SK-N-SH (cell line): ENCODE measurements around the gene CYB561A3. TPM values are rescaled to one million over a fixed set of nuclear protein-coding genes. Genes with fewer than 3 reads are reported as not detected.

Experiments
- CTCF ChIA-PET: fragments of 300-600, 350-600 bp; formaldehyde crosslinking; extraction: SDS; loops from one replicate; lab custom pipeline; 2021; lab: Yijun Ruan, JAX
- POLR2A ChIA-PET: fragments of 350-600 bp; sonication (Branson Sonifier 250); formaldehyde crosslinking; extraction: SDS; loops from one replicate; lab custom pipeline; 2020; ENCODE audit warnings: antibody characterized with exemption, inconsistent platforms; lab: Yijun Ruan, JAX
- DNase-seq: peaks from one replicate; pipeline ENCODE4 v3.0.0; 2012
- H2AFZ ChIP-seq: fragments of 200-600 bp; sonication (generic); 2 replicates; pipeline ENCODE4 v1.8.1; 2016; ENCODE audit warnings: antibody characterized with exemption, mild to moderate bottlenecking, low read depth
- H3F3A ChIP-seq: fragments of 200-600 bp; sonication (generic); replicated peaks from 2 replicates; pipeline ENCODE3; 2016; ENCODE audit warnings: antibody characterized with exemption, mild to moderate bottlenecking; ENCODE audit not compliant: insufficient read depth
- H3K27ac ChIP-seq, 2 experiments: fragments of 200-500 bp in 1 of 2; fragments of 200-600 bp in 1 of 2; sonication (Bioruptor generic) in 1 of 2; sonication (generic), shearing (Covaris generic) in 1 of 2; 2 replicates each; pipeline versions ENCODE4 v1.5.1 to v1.6.1; 2014 to 2016; ENCODE audit warnings: low read depth in 2 of 2, inconsistent platforms in 1 of 2, low read length in 1 of 2, mild to moderate bottlenecking in 1 of 2, mixed read lengths in 1 of 2
- H3K27me3 ChIP-seq: fragments of 200-600 bp; sonication (generic), shearing (Covaris generic); 2 replicates; pipeline ENCODE4 v1.6.1; 2016; ENCODE audit warnings: mixed run types; ENCODE audit not compliant: insufficient read depth
- H3K36me3 ChIP-seq, 2 experiments: fragments of 200-500 bp in 1 of 2; fragments of 200-600 bp in 1 of 2; sonication (Bioruptor generic) in 1 of 2; sonication (generic) in 1 of 2; replicated peaks in 1 of 2; 2 replicates each; pipeline versions ENCODE3 to v1.5.1; 2014 to 2016; ENCODE audit warnings: low read length in 1 of 2, mild to moderate bottlenecking in 1 of 2; ENCODE audit not compliant: insufficient read depth in 2 of 2, control insufficient read depth in 1 of 2
- H3K4me1 ChIP-seq, 2 experiments: fragments of 200-500 bp in 1 of 2; fragments of 200-600 bp in 1 of 2; sonication (Bioruptor generic) in 1 of 2; sonication (generic), shearing (Covaris generic) in 1 of 2; 2 replicates each; pipeline versions ENCODE4 v1.5.1 to v1.6.1; 2014 to 2016; ENCODE audit warnings: low read depth in 1 of 2, low read length in 1 of 2, mixed run types in 1 of 2; ENCODE audit not compliant: insufficient read depth in 2 of 2, control insufficient read depth in 1 of 2
- H3K4me2 ChIP-seq: fragments of 200-600 bp; sonication (generic), shearing (Covaris generic); 2 replicates; pipeline ENCODE4 v1.6.1; 2017; ENCODE audit warnings: mixed run types
- H3K4me3 ChIP-seq, 2 experiments: fragments of 200-500 bp in 1 of 2; fragments of 200-600 bp in 1 of 2; sonication (Bioruptor generic) in 1 of 2; sonication (generic), shearing (Covaris generic) in 1 of 2; 2 replicates each; pipeline versions ENCODE4 v1.5.1 to v1.8.1; 2014 to 2016; ENCODE audit warnings: low read depth in 2 of 2, inconsistent platforms in 1 of 2, low read length in 1 of 2, mild to moderate bottlenecking in 1 of 2, mixed read lengths in 1 of 2, moderate library complexity in 1 of 2
- H3K79me2 ChIP-seq: fragments of 200-600 bp; sonication (generic); 2 replicates; pipeline ENCODE4 v1.8.1; 2017; ENCODE audit warnings: mild to moderate bottlenecking; ENCODE audit not compliant: insufficient read depth
- H3K9ac ChIP-seq: fragments of 200-600 bp; sonication (generic); 2 replicates; pipeline ENCODE4 v1.6.1; 2017; ENCODE audit warnings: mixed run types
- H3K9me2 ChIP-seq: fragments of 200-600 bp; sonication (generic); 2 replicates; pipeline ENCODE4 v1.6.1; 2017; ENCODE audit warnings: mixed run types
- H3K9me3 ChIP-seq: fragments of 200-600 bp; sonication (generic); 2 replicates; pipeline ENCODE4 v1.6.1; 2017; ENCODE audit warnings: mixed run types, mild to moderate bottlenecking, moderate library complexity
- H4K20me1 ChIP-seq: fragments of 200-600 bp; sonication (generic); 2 replicates; pipeline ENCODE4 v1.6.1; 2017; ENCODE audit warnings: mild to moderate bottlenecking, mixed run types; ENCODE audit not compliant: insufficient read depth
- EZH2phosphoT487 ChIP-seq: fragments of 200-600 bp; sonication (generic); IDR thresholded peaks from 2 replicates; pipeline ENCODE4 v1.6.1; 2017; ENCODE audit warnings: low read depth, mixed run types, mild to moderate bottlenecking, antibody characterized with exemption, moderate library complexity, borderline replicate concordance
- FOSL2 ChIP-seq: IDR thresholded peaks from 2 replicates; pipeline ENCODE4 v1.4.0; 2012; ENCODE audit warnings: low read depth, mild to moderate bottlenecking, moderate library complexity, borderline replicate concordance
- FOXM1 ChIP-seq: IDR thresholded peaks from 2 replicates; pipeline ENCODE4 v1.4.0; 2012; ENCODE audit warnings: low read depth, mild to moderate bottlenecking
- GABPA ChIP-seq: IDR thresholded peaks from 2 replicates; pipeline ENCODE4 v1.4.0; 2012; ENCODE audit warnings: low read depth, mild to moderate bottlenecking
- IRF3 ChIP-seq: fragments of 150-350 bp; IDR thresholded peaks from 2 replicates; pipeline ENCODE4 v1.6.1; 2016; ENCODE audit warnings: mild to moderate bottlenecking, low read depth, low read length
- JUND ChIP-seq: IDR thresholded peaks from 2 replicates; pipeline ENCODE4 v1.4.0; 2012
- MEF2A ChIP-seq: IDR thresholded peaks from 2 replicates; pipeline ENCODE4 v1.4.0; 2012; ENCODE audit warnings: low read depth, borderline replicate concordance
- PBX3 ChIP-seq: IDR thresholded peaks from 2 replicates; pipeline ENCODE4; 2012
- RCOR1 ChIP-seq: fragments of 150-350 bp; IDR thresholded peaks from 2 replicates; pipeline ENCODE4 v1.6.1; 2017; ENCODE audit warnings: antibody characterized with exemption, low read length
- RXRA ChIP-seq: IDR thresholded peaks from 2 replicates; pipeline ENCODE4 v1.4.0; 2012; ENCODE audit warnings: low read depth, mild to moderate bottlenecking, borderline replicate concordance
- SMC3 ChIP-seq: IDR thresholded peaks from 2 replicates; pipeline ENCODE4 v1.6.1; 2012; ENCODE audit warnings: low read depth, low read length, improper control_type of control experiment
- TCF12 ChIP-seq: IDR thresholded peaks from 2 replicates; pipeline ENCODE4 v1.4.0; 2012
- USF2 ChIP-seq: fragments of 150-350 bp; IDR thresholded peaks from 2 replicates; pipeline ENCODE4 v1.6.1; 2017; ENCODE audit warnings: antibody characterized with exemption, low read length, low read depth, borderline replicate concordance
- WGBS: methylation state at CpG from one replicate; pipeline ENCODE4 v1.1.6; 2017; ENCODE audit warnings: low lambda C conversion rate; 5-methylcytosine and 5-hydroxymethylcytosine counted together
- polyA plus RNA-seq, 3 experiments: library from polyadenylated mRNA; depleted of rRNA; stranded (reverse); fragments of >200 nt; gene quantifications; 2 replicates each; pipeline ENCODE4 v1.2.3, GENCODE V29; 2012
- TF ChIP-seq, protein P1 (sequence below): fragments of 200-600 bp; sonication (generic); IDR thresholded peaks from 2 replicates; pipeline ENCODE4 v1.6.1; 2017; ENCODE audit warnings: antibody characterized with exemption, mild to moderate bottlenecking, moderate library complexity

The CYB561A3 gene
- polyA plus RNA-seq, 1 of the 3 experiments (the other 2 are of a cell fraction): 76.4 TPM

GRCh38 chr11:61337706-61338470, 23.8 kb downstream of the CYB561A3 start:
- H3K9ac ChIP-seq: no peak overlapping the region
- peaks cover under 1% of the 10 kb centered on the region for H3K79me2 ChIP-seq
- no peak for DNase-seq
- 93% methylated on average over 10 of the region's 15 CpGs for WGBS
- no peaks in the 10 kb centered on the region for H4K20me1 ChIP-seq
- no peaks in the 10 kb centered on the region for H3F3A ChIP-seq
- CTCF ChIA-PET: interaction anchor here (0.9 to 7.9 kb wide), 6 partner anchors 18 to 98 kb away, joined by 3 to 300 read pairs (median 55); partner anchors contain the start of genes CYB561A3, TMEM138 and TMEM216
- H3K27ac ChIP-seq: no peak overlapping the region
- H3K9me3 ChIP-seq: no peaks in the 10 kb centered on the region
- POLR2A ChIA-PET: interaction anchor here (1.2 kb wide), 1 partner anchor 24 kb away, joined by 4 read pairs; the partner anchor contains the start of genes CYB561A3 and TMEM138
- no peak overlapping the region for H3K4me2 ChIP-seq
- H3K27me3 ChIP-seq: no peaks in the 10 kb centered on the region
- H3K9me2 ChIP-seq: no peaks in the 10 kb centered on the region
- no peak overlapping the region for H2AFZ ChIP-seq
- H3K4me1 ChIP-seq: peaks cover 8 to 28% of the 10 kb centered on the region in 2 experiments; a peak in 2 of 4 replicates
- TF ChIP-seq PBX3 (no peak), FOXM1 (no peak), RCOR1 (no peak), SMC3 (no peak), RXRA (no peak), FOSL2 (no peak), GABPA (no peak), EZH2phosphoT487 (no peak), TCF12 (no peak), JUND (no peak)
- TF ChIP-seq, protein P1, sequence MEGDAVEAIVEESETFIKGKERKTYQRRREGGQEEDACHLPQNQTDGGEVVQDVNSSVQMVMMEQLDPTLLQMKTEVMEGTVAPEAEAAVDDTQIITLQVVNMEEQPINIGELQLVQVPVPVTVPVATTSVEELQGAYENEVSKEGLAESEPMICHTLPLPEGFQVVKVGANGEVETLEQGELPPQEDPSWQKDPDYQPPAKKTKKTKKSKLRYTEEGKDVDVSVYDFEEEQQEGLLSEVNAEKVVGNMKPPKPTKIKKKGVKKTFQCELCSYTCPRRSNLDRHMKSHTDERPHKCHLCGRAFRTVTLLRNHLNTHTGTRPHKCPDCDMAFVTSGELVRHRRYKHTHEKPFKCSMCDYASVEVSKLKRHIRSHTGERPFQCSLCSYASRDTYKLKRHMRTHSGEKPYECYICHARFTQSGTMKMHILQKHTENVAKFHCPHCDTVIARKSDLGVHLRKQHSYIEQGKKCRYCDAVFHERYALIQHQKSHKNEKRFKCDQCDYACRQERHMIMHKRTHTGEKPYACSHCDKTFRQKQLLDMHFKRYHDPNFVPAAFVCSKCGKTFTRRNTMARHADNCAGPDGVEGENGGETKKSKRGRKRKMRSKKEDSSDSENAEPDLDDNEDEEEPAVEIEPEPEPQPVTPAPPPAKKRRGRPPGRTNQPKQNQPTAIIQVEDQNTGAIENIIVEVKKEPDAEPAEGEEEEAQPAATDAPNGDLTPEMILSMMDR: no peak
- H3K36me3 ChIP-seq: peaks cover 0 to 24% of the 10 kb centered on the region in 2 experiments
- H3K4me3 ChIP-seq: no peak overlapping the region

GRCh38 chr11:61336171-61336935, 25.3 kb downstream of the CYB561A3 start:
- CTCF ChIA-PET: interaction anchor here (0.6 to 7.9 kb wide), 38 partner anchors 8 to 302 kb away, joined by 3 to 300 read pairs (median 5); partner anchors contain the start of genes CPSF7, CYB561A3, SDHAF2 and TMEM138
- WGBS: 32% methylated on average over 8 of the region's 8 CpGs
- H2AFZ ChIP-seq: 0 out of 2 replicates have a peak overlapping the region, but pooled peaks have one; percentile 49
- H4K20me1 ChIP-seq: peaks cover 6% of the 10 kb centered on the region
- H3F3A ChIP-seq: no peaks in the 10 kb centered on the region
- no peak overlapping the region for H3K4me2 ChIP-seq
- H3K9me3 ChIP-seq: no peaks in the 10 kb centered on the region
- peaks cover 16% of the 10 kb centered on the region for H3K79me2 ChIP-seq
- no peaks in the 10 kb centered on the region for H3K27me3 ChIP-seq
- no peak overlapping the region; a peak in 1 of 4 replicates for H3K4me3 ChIP-seq
- H3K4me1 ChIP-seq: peaks cover 16 to 37% of the 10 kb centered on the region in 2 experiments; a peak in 3 of 4 replicates
- peak overlapping the region in 1 of 2 experiments; percentile 62; a peak in 1 of 4 replicates for H3K27ac ChIP-seq
- POLR2A ChIA-PET: interaction anchor here (0.9 to 4.3 kb wide), 10 partner anchors 9 to 94 kb away, joined by 3 to 48 read pairs (median 4); partner anchors contain the start of genes CPSF7, CYB561A3, SDHAF2 and TMEM138
- H3K9ac ChIP-seq: no peak overlapping the region
- H3K36me3 ChIP-seq: peaks cover 0 to 14% of the 10 kb centered on the region in 2 experiments
- H3K9me2 ChIP-seq: no peaks in the 10 kb centered on the region
- DNase-seq: peak; percentile 91
- TF ChIP-seq MEF2A: no peak
- no peak for TF ChIP-seq USF2
- TF ChIP-seq IRF3: no peak
- TF ChIP-seq FOSL2: no peak
- TF ChIP-seq PBX3: no peak
- no peak for TF ChIP-seq TCF12
- TF ChIP-seq, protein P1: peak; percentile 93
